ENCODE results near the gene GAP43.

The GAP43 gene

DNA sequence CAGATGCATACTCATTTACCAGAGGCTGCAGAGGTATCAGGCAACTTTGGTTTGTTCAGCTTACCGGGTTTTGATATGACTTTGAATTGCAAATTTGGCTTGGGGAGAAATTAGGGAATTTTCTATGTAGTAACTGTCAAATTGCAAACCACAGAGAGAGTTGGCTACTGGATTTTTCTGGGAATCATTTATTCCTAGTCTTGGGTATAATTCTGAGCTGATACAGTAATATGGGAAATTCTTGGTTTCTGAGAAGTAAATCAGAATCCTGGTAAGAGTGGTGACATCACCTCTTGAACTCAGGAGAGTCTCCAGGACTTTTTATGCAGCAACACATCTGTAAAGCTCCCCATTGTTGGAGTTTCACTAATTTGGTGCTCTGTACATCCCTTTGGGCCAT, 39.0 kb downstream of the GAP43 start:
- no peak for DNase-seq (ENCODE audit: low read depth in 2 of 2)

DNA sequence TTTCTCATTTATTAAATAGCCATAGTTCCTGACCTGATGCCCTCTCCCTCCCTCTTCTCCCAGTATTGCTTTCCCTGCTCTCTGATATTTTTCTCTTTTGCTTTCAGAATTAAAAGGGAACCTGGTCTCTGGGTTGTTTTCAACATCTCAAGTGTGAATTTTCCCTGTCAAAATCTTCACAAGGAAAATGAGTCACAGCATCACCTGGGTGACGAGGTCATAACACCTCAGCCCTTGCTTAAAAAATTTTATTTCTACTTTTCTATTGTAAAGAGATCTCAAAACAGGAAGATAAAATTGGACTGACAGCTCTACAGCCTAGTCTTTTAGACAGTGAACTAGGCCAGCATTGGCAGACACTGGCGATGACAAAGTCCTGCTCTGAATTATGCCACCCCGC, 40.1 kb downstream of the GAP43 start:
- DNase-seq (ENCODE audit: low read depth in 2 of 2): no peak

- DNase-seq (ENCODE audit: low read depth in 2 of 2): no peak
Measured at GRCh38 chr3:115666081-115666480, 42.8 kb downstream of the GAP43 start.

DNA sequence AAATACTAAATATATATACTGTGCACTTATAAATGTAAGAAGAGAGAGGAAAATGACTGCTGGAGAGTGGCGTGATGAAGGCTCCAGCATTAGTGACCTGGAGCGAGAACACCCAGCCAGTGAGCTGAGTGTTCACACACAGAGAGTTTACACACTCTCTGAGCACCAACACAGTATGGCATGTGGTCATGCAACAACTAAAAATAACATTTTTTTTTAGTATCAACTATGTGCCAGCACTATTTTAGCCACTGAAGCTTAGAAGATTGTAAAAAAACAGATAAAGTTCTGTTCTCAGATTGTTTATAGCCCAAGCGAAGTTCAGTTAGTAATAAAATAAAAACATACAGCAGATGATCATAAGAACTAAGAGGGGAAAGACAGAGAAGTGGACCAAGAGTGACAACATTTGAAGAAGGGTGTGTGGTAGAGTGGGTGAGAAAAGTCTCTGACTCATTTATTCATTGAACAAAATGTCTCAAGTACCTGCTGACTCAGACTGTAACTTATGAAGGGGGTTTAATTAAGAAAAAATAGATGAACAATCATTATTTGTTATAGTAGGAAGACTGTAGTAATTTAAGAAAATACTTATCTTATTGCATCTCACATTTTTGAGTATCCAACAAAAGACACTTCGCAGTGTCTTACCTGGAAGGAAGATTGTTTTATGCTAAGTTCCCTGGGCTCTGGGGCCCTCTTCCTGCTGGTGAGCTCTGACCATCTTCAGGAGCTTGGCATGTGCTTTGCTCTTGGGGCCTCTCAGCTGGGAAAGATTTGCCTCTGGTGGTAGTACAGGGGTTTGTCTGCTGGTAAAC, 43.8 kb downstream of the GAP43 start:
- no peak for DNase-seq (ENCODE audit: low read depth in 2 of 2)

DNA sequence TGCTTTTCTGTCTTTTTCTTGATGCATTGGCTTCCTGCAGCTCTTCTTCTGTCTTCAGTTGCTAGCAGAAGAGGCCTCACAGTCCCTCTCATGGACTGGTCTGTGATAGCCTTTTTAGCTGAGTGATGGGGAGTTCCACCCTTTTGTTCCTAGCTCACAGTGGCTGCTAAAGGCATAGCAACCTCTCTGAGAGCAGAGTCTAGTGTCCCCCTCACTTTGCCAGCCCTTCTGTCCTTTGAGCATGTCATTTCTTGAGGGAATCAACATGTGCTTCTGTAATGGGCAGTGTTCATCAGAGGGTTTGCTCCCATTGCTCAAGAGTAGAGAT, 44.4 kb downstream of the GAP43 start:
- DNase-seq (ENCODE audit: low read depth in 2 of 2): no peak

- no peak for DNase-seq (ENCODE audit: low read depth in 2 of 2)
Measured at GRCh38 chr3:115670911-115671310, 47.6 kb downstream of the GAP43 start.

GRCh38 chr3:115671761-115672455, 48.6 kb downstream of the GAP43 start:
- no peak for DNase-seq (ENCODE audit: low read depth in 2 of 2)

DNA sequence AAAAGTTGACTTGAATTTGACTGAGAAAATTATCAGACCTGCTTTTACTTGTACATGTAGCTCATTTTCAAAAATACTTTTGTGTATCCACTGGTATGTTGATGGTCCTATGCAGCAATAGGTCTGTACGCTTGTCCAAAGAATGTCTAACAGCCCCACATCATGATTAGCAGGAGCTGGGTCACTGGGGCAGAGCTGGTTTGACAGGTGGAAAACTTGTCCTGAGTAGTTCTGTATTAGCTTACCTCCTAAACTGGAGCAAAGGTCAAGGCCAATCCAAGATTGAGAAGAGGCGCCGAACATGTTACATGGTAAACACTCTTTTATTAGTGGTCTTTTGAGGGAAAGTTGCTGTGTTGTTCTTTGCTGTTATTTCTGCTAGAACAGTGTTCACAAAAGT, 50.6 kb downstream of the GAP43 start:
- no peak for DNase-seq (ENCODE audit: low read depth in 2 of 2)

GRCh38 chr3:115676336-115676735, 53.0 kb downstream of the GAP43 start:
- no peak for DNase-seq (ENCODE audit: low read depth in 2 of 2)

DNA sequence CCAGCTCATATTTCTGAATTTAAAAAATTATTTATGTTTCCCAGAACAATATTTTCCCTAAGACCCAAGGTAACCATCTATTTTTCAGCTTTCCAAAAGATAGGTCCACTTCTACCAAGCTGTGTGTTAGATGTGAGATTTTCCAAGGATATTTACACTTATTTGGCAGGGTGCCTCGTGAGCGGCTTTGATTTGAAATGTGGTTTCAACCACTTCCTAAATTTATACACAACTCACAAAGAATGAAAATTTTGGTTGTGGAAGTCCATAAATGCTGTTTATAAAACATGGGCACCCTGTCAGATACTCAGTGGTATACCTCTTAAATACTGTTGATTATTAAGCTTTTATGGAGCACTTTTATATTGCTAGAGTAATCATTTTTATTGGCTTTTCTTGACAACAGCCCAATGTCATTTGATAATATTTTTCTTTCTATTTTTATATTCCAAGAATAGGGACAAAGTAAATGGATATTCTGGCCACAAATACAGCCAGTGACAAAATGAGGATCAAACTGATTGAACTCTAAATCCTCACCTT, 57.6 kb downstream of the GAP43 start:
- no peak for DNase-seq (ENCODE audit: low read depth in 2 of 2)

- DNase-seq (ENCODE audit: low read depth in 2 of 2): no peak
Measured at GRCh38 chr3:115681736-115682135, 58.4 kb downstream of the GAP43 start.

- DNase-seq (ENCODE audit: low read depth in 2 of 2): no peak
Measured at GRCh38 chr3:115683305-115683704, 60.0 kb downstream of the GAP43 start.

- DNase-seq (ENCODE audit: low read depth in 2 of 2): no peak
Measured at GRCh38 chr3:115683773-115684172, 60.5 kb downstream of the GAP43 start.

- no peak for DNase-seq (ENCODE audit: low read depth in 2 of 2)
Measured at GRCh38 chr3:115685097-115685496, 61.8 kb downstream of the GAP43 start.

- no peak for DNase-seq (ENCODE audit: low read depth in 2 of 2)
Measured at GRCh38 chr3:115687721-115688120, 64.4 kb downstream of the GAP43 start.

- DNase-seq (ENCODE audit: low read depth in 2 of 2): no peak
Measured at GRCh38 chr3:115688418-115688817, 65.1 kb downstream of the GAP43 start.

DNA sequence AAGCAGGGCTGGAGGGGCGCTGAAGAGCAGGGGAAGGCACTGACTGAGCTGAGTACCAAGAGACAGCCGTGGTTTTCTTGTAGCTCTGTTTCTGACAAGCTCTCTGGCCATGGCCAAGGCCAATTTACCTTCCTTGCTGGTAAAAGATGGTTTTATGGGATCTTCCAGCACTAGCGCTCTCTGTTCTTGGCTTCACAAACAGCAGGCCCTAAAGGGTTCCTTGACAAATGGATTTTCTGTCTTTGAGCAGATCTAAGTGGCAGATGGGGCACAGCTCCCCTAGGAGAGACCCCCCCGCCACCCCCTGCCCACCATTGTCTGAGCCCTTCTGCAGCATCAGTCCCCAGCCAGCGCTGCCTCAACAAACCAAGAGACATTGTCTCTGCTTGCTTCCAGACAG, 66.6 kb downstream of the GAP43 start:
- no peak for DNase-seq (ENCODE audit: low read depth in 2 of 2)

- DNase-seq (ENCODE audit: low read depth in 2 of 2): no peak
Measured at GRCh38 chr3:115691964-115692363, 68.7 kb downstream of the GAP43 start.

- DNase-seq (ENCODE audit: low read depth in 2 of 2): peak; percentile 25 to 58
Measured at GRCh38 chr3:115692887-115693524, 69.7 kb downstream of the GAP43 start.

DNA sequence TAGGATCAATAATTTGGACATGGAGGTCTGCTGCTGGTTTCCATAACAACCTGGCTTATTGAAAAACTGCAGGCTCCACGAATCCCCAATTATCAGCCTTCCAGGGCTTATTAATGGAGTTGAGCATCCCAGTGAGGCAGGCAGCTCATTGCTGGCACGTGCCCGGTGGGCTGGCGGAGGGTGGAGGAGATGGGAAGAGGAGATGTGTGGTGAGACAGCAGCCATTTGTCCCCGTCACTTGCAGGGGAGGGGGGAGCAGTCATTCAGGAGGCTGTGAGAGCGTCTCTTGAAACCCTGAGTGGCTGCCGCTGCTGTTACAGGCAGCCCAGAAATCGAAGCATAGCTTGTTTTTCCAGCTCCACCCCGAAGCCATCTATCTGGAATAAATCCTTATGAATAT, 70.6 kb downstream of the GAP43 start:
- no peak for DNase-seq (ENCODE audit: low read depth in 2 of 2)

- no peak for DNase-seq (ENCODE audit: low read depth in 2 of 2)
Measured at GRCh38 chr3:115695090-115695489, 71.8 kb downstream of the GAP43 start.

DNA sequence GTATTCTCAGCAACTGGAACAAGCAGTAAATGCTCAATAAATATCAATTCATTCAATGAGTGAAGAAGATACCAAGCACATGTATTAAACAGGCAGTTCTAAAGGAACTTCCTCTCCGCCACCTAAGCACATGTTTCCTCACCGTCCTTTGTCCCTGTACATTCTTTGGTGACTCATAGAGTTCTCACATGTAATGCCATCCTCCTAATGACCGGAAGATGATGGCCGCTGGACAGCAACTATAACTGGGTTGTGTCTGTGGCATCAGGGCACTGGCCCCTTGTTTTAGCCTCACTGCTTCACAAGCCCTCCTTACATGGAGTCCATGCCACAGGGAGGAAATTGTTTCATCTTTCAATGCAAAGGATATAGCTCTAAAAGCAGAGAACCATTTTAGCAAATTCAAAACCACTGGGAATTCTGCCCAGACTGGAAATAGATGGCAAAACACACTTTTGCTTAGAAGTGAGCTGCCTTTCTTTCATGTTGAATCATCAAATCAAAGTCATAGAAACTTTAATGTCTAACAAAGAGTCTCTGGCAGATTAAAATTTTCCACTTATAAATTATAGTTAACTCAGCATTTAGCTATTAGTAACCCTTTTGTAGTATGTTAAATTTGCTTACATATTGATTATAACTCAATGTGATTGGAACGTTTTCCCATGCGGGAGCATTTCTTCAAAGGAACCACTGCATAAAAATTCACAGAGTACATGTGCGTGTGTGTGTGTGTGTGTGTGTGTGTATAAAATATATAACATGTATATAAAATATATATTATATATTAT, 74.1 kb downstream of the GAP43 start:
- no peak for DNase-seq (ENCODE audit: low read depth in 2 of 2)

All from stimulated activated CD4-positive, alpha-beta T cell treated with anti-CD3 and anti-CD28 coated beads, Interleukin-15, amount 100 ng/mL, for 48 hours (primary cell).